ENCODE results near the gene TRPM2.
"Not testable (repeated sequence)": the region's sequence is repeated elsewhere in the genome, so short reads cannot be mapped to it uniquely, and the experiment has no call there.

The TRPM2 gene

GRCh38 chr21:44399151-44399954 lies 45.9 kb downstream of the TRPM2 start:
- DNase-seq = no peak

GRCh38 chr21:44399955-44400790 lies 46.8 kb downstream of the TRPM2 start:
- DNase-seq = no peak

GRCh38 chr21:44400791-44401385 lies 47.5 kb downstream of the TRPM2 start:
- DNase-seq = no peak

- no peak for DNase-seq
Observed at GRCh38 chr21:44401386-44402160, 48.2 kb downstream of the TRPM2 start.

- DNase-seq = no peak
Observed at GRCh38 chr21:44402323-44403105, 49.1 kb downstream of the TRPM2 start.

- no peak for DNase-seq
Observed at GRCh38 chr21:44403106-44404020, 49.9 kb downstream of the TRPM2 start.

- DNase-seq = not testable (repeated sequence)
Observed at GRCh38 chr21:44404482-44404881, 51.1 kb downstream of the TRPM2 start.

- DNase-seq = no peak
Observed at GRCh38 chr21:44405091-44405947, 51.9 kb downstream of the TRPM2 start.

GRCh38 chr21:44405948-44406872 lies 52.8 kb downstream of the TRPM2 start:
- no peak for DNase-seq

GRCh38 chr21:44406953-44407352 lies 53.5 kb downstream of the TRPM2 start:
- no peak for DNase-seq

GRCh38 chr21:44407493-44407892 lies 54.1 kb downstream of the TRPM2 start:
- DNase-seq = peak in 1 of 2 donors; percentile 1

GRCh38 chr21:44408226-44408625 lies 54.8 kb downstream of the TRPM2 start:
- DNase-seq = no peak

GRCh38 chr21:44413566-44414290 lies 60.3 kb downstream of the TRPM2 start:
- DNase-seq = no peak

GRCh38 chr21:44414291-44415072 lies 61.1 kb downstream of the TRPM2 start:
- DNase-seq = no peak

- no peak for DNase-seq
Observed at GRCh38 chr21:44415073-44416025, 61.9 kb downstream of the TRPM2 start.

GRCh38 chr21:44416193-44416592 lies 62.8 kb downstream of the TRPM2 start:
- DNase-seq = no peak

Measured in CD4-positive, alpha-beta T cell treated with Interleukin-1 beta for 1 hour (primary cell).